Endothelial cell (in vitro differentiated cells): ENCODE measurements around the gene THAP5. TPM values are rescaled to one million over a fixed set of nuclear protein-coding genes. Genes with fewer than 3 reads are reported as not detected.

Source experiments
- DNase-seq: peaks from one replicate; pipeline ENCODE4 v3.0.0; 2021; ENCODE audit warnings: low spot score
- H3K27ac Mint-ChIP-seq: one replicate; pipeline ENCODE4 v1.8.0; 2021; ENCODE audit warnings: mixed read lengths, inconsistent platforms; ENCODE audit not compliant: unreplicated experiment
- H3K27me3 Mint-ChIP-seq: one replicate; pipeline ENCODE4 v1.8.0; 2021; ENCODE audit warnings: mild to moderate bottlenecking, moderate library complexity, mixed read lengths, inconsistent platforms; ENCODE audit not compliant: unreplicated experiment
- H3K36me3 Mint-ChIP-seq: one replicate; pipeline ENCODE4 v1.8.0; 2021; ENCODE audit warnings: mild to moderate bottlenecking, low read depth, mixed read lengths, inconsistent platforms; ENCODE audit not compliant: unreplicated experiment
- H3K4me1 Mint-ChIP-seq: one replicate; pipeline ENCODE4 v1.8.0; 2021; ENCODE audit warnings: mild to moderate bottlenecking, mixed read lengths, inconsistent platforms; ENCODE audit not compliant: unreplicated experiment
- H3K4me3 Mint-ChIP-seq: one replicate; pipeline ENCODE4 v1.8.0; 2021; ENCODE audit warnings: mild to moderate bottlenecking, mixed read lengths, inconsistent platforms; ENCODE audit not compliant: unreplicated experiment
- H3K9me3 Mint-ChIP-seq: one replicate; pipeline ENCODE4 v1.8.0; 2021; ENCODE audit warnings: mixed read lengths, inconsistent platforms; ENCODE audit not compliant: unreplicated experiment
- total RNA-seq: library from RNA; stranded (reverse); fragmentation: NEBNext Ultra II Directional; extraction: Animal tissue kit (Norgen Biotek cat#: 25700); gene quantifications from one replicate; pipeline ENCODE4 v1.2.1, GENCODE V29; 2021; ENCODE audit not compliant: unreplicated experiment
- TF ChIP-seq, protein P1 (sequence below): fragments of 200-600 bp; sonication (generic); IDR thresholded peaks from one replicate; pipeline ENCODE4 v1.5.0; 2021; ENCODE audit warnings: antibody characterized with exemption; ENCODE audit not compliant: unreplicated experiment

Gene THAP5
- total RNA-seq, 1 donor from 2014 or later = 16.4 TPM

DNA sequence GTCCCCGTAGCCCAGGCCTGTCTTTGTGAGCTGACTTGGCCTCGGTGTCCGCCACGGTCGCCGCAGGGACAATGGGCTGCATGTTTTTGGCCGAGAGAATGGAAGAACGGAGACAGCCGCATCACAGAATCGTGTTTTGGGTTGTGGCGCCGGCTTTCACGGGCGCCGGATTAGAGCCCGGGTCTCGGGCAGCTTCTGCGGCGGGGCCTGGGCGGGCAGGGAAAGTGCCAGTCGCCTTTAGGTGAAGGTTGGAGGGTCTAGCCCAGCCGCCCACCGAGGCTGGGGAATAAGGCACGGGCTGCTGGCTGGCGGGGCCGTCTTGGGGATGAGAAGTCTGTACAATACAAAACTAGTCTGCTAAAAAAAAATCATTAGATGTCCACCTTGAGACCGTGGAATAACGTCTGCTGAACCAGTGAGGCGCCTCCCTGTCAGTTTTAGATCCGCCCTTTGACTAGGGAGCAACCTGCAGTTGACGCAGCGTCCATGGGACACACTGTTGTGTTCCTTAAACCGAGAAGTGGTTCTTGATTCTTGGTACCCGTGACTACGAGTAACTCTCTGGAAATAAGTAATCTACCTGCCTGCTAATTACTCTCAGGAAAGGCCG lies 745 bp upstream of the THAP5 start:
- Mint-ChIP-seq H3K4me1 (peaks cover 22% of the 10 kb centered on the region), H3K27me3 (peaks cover 7% of the 10 kb centered on the region), H3K9me3 (no peaks in the 10 kb centered on the region), H3K4me3 (peak overlapping the region; percentile 99), H3K27ac (peak overlapping the region; percentile 99), H3K36me3 (peaks cover 3% of the 10 kb centered on the region)
- DNase-seq = peak; percentile 34
- TF ChIP-seq, protein P1, sequence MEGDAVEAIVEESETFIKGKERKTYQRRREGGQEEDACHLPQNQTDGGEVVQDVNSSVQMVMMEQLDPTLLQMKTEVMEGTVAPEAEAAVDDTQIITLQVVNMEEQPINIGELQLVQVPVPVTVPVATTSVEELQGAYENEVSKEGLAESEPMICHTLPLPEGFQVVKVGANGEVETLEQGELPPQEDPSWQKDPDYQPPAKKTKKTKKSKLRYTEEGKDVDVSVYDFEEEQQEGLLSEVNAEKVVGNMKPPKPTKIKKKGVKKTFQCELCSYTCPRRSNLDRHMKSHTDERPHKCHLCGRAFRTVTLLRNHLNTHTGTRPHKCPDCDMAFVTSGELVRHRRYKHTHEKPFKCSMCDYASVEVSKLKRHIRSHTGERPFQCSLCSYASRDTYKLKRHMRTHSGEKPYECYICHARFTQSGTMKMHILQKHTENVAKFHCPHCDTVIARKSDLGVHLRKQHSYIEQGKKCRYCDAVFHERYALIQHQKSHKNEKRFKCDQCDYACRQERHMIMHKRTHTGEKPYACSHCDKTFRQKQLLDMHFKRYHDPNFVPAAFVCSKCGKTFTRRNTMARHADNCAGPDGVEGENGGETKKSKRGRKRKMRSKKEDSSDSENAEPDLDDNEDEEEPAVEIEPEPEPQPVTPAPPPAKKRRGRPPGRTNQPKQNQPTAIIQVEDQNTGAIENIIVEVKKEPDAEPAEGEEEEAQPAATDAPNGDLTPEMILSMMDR = no peak

DNA sequence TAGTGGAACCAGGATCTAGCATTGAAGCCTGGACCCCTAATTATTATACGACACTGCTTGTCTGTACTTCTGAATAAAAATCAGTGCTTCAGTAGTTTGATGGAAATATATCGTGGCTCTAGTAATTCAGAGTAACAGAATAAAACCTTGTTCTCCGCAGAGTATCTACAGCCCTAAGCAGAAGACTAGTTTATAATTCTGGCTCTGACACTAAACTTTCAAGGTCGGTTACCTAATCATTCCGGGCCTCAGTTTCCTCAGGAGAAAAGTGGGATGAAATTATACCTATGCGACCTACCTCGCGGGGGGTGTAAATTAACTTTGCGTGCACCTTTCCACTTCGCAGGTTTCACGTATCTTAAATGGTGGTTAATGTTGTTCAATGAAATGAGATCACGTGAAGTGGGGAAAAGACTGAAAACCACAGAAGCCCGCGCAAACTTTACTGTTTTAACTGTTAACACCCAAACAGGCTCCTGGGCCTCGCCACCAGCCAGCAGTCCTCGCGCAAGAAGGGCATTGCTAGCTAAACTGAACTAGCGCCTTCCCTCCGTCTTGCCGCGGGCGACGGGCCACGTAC lies 615 bp downstream of the THAP5 start:
- Mint-ChIP-seq H3K4me3 (peak overlapping the region; percentile 99), H3K27ac (peak overlapping the region; percentile 99), H3K27me3 (peaks cover 7% of the 10 kb centered on the region), H3K4me1 (peaks cover 22% of the 10 kb centered on the region), H3K36me3 (peaks cover 11% of the 10 kb centered on the region), H3K9me3 (no peaks in the 10 kb centered on the region)
- TF ChIP-seq, protein P1 = no peak
- no peak for DNase-seq

DNA sequence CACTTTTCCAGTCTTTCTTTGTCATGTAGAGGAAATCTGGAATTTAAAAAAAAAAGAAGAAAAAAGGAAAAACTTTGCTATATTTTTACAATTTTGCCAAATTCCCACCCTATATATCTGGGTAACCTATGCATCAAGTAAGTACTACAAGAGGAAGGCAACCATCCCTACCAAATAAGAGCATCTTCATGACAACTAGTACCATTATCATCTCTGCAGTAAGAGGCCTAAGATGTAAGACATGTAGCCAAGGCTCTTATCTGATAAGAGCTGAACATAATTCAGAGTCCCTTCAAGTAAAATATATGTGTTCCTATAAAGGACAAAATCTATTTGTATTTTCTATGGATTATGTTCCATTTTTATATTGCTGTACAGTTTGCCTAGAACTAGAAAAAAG lies 3.5 kb downstream of the THAP5 start:
- Mint-ChIP-seq H3K9me3 (no peaks in the 10 kb centered on the region), H3K4me1 (peaks cover 17% of the 10 kb centered on the region), H3K27me3 (peaks cover 7% of the 10 kb centered on the region), H3K27ac (peak overlapping the region; percentile 68), H3K36me3 (peaks cover 16% of the 10 kb centered on the region), H3K4me3 (no peak overlapping the region)
- no peak for DNase-seq
- TF ChIP-seq, protein P1 = no peak

DNA sequence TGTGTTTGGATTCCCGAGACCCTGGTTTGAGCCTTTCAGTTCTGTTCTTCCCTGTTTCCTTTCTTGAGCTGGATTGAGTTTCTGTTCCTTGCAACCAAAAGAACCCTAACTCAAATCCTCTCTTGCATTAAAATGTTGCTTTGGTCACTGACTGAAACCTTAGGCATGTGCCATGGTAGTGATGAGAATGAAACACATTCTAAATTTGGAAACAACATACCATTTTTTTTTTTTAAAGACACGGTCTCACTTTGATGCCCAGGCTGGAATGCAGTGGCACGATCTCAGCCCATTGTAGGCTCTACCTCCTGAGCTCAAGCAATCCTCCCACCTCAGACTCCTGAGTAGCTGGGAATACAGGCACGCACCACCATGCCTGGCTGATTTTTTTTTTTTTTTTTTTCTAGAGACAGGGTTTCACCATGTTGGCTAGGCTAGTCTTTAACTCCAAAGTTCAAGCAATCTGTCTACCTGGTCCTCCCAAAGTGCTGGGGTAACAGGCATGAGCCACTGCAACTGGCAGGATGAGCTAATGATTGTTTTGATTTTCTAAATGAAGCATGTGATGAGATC lies 8.4 kb downstream of the THAP5 start:
- no peak overlapping the region for H3K27ac Mint-ChIP-seq
- DNase-seq = no peak
- peaks cover 26% of the 10 kb centered on the region for H3K36me3 Mint-ChIP-seq
- peaks cover 8% of the 10 kb centered on the region for H3K9me3 Mint-ChIP-seq
- H3K4me3 Mint-ChIP-seq = no peak overlapping the region
- peaks cover 1% of the 10 kb centered on the region for H3K27me3 Mint-ChIP-seq
- no peaks in the 10 kb centered on the region for H3K4me1 Mint-ChIP-seq
- TF ChIP-seq, protein P1 = no peak

DNA sequence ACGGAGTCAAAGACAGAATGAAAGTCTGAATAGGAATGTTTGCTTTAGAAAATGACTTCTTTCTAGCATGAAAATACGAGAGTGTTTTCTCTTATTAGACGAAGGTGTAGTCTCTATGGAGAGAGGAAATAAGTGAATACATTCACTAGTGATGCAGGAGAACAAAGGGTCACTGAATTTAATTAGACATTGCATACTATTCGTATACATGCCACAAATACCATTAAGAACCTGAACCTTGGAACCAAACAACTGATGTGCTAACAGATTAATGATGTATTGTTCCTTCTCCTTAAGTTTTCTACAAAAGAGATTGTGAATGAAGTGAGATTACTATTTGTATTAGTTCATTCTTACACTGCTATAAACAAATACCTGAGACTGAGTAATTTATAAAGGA lies 10.3 kb downstream of the THAP5 start:
- no peak overlapping the region for H3K27ac Mint-ChIP-seq
- TF ChIP-seq, protein P1 = no peak
- peaks cover 24% of the 10 kb centered on the region for H3K36me3 Mint-ChIP-seq
- DNase-seq = no peak
- peaks cover 8% of the 10 kb centered on the region for H3K9me3 Mint-ChIP-seq
- H3K4me3 Mint-ChIP-seq = no peak overlapping the region
- H3K27me3 Mint-ChIP-seq = peaks cover 1% of the 10 kb centered on the region
- H3K4me1 Mint-ChIP-seq = no peaks in the 10 kb centered on the region
